H1 (cell line): ENCODE measurements around the gene HDAC9. TPM values are rescaled to one million over a fixed set of nuclear protein-coding genes. Genes with fewer than 3 reads are reported as not detected.

ENCODE experiments used
- BRCA1 ChIP-seq: IDR thresholded peaks from 2 replicates; pipeline ENCODE4 v1.6.1; 2012; ENCODE audit warnings: low read depth, low read length, improper control_type of control experiment
- CHD7 ChIP-seq: fragments of 300-600 bp; sonication (generic); IDR thresholded peaks from 2 replicates; pipeline ENCODE4 v1.7.1; 2012; ENCODE audit warnings: low read length, moderate library complexity, mild to moderate bottlenecking, inconsistent platforms; ENCODE audit not compliant: insufficient replicate concordance
- CTBP2 ChIP-seq: IDR thresholded peaks from 2 replicates; pipeline ENCODE4 v1.7.0; 2011; ENCODE audit warnings: borderline replicate concordance, mild to moderate bottlenecking, moderate library complexity, mixed read lengths, low read length; ENCODE audit not compliant: insufficient read depth, insufficient read length
- SP1 ChIP-seq: IDR thresholded peaks from 2 replicates; pipeline ENCODE4 v1.6.1; 2011; ENCODE audit warnings: low read depth, low read length
- polyA plus RNA-seq, 7 experiments: library from polyadenylated mRNA; depleted of rRNA in 3 of 7; stranded (reverse) in 5 of 7; unstranded in 2 of 7; fragments of >200 nt in 5 of 7; fragments of 200-250 nt in 2 of 7; gene quantifications; 1 replicate in 5 of 7; 2 replicates in 1 of 7; 4 replicates in 1 of 7; pipeline versions ENCODE4 v1.2.1 to v1.2.3, GENCODE V29; 2011 to 2013; ENCODE audit warnings: missing spikeins in 2 of 7, mixed read lengths in 2 of 7
- total RNA-seq: library from RNA; stranded (reverse); fragmentation: NEBNext Ultra II Directional; extraction: Animal tissue kit (Norgen Biotek cat#: 25700); gene quantifications from 2 replicates; pipeline ENCODE4 v1.2.1, GENCODE V29; 2021

The HDAC9 gene
- total and polyA plus RNA-seq, 2 of the 8 experiments (the other 6 are each of a cell fraction or from before 2014, with no cell fraction given): 9.5 to 13.1 TPM

GRCh38 chr7:18808026-18808425, 312.5 kb downstream of the HDAC9 start (continued):
- TF ChIP-seq CHD7 (no peak), BRCA1 (no peak), CTBP2 (no peak), SP1 (no peak)
